ENCODE measurements around the gene THOC1. TPM values are rescaled to one million over a fixed set of nuclear protein-coding genes. Genes with fewer than 3 reads are reported as not detected.

Gene THOC1
- total and polyA plus RNA-seq, 2 of the 4 experiments (the other 2 are of a cell fraction), result 13.3 to 15.8 TPM

GRCh38 chr18:183769-184168 lies 84.1 kb downstream of the THOC1 start:
- Histone ChIP-seq H3K4me1 (ENCODE audit: control insufficient read depth, insufficient read depth, low read length) (no peaks in the 10 kb centered on the region), H4K5ac (ENCODE audit: low read depth, low read length) (no peak overlapping the region), H3K27me3 (ENCODE audit: control insufficient read depth, insufficient read depth, low read length) (no peaks in the 10 kb centered on the region), H4K91ac (ENCODE audit: insufficient read depth, low read depth, low read length) (no peak overlapping the region), H3K14ac (replicated peaks; ENCODE audit: low read depth, low read length) (no peak overlapping the region), H3K36me3 (ENCODE audit: control insufficient read depth, insufficient read depth, low read length) (peaks cover 12% of the 10 kb centered on the region), H2BK5ac (ENCODE audit: low read depth, low read length, poor library complexity, severe bottlenecking) (no peak overlapping the region), H2AK5ac (ENCODE audit: low read depth, low read length) (no peak overlapping the region), H4K8ac (ENCODE audit: low read depth in 2 of 2, low read length in 2 of 2) (no peak overlapping the region), H3K79me1 (ENCODE audit: low read depth in 1 of 2, low read length in 2 of 2) (peaks cover 13 to 33% of the 10 kb centered on the region in 2 experiments), H3K9me3 (ENCODE audit: control insufficient read depth, insufficient read depth, low read length) (no peaks in the 10 kb centered on the region), H2BK15ac (ENCODE audit: low read depth, low read length) (no peak overlapping the region), H3K9ac (ENCODE audit: low read depth, low read length) (no peak overlapping the region), H3K4ac (ENCODE audit: low read depth, low read length) (no peak overlapping the region), H3K4me2 (ENCODE audit: low read depth, low read length) (no peak overlapping the region), H4K20me1 (ENCODE audit: insufficient read depth, low read length) (no peaks in the 10 kb centered on the region; the same call in none of the 2 replicates), H2BK120ac (ENCODE audit: low read depth, low read length) (no peak overlapping the region), H3K27ac (ENCODE audit: insufficient read depth, low read length) (no peak overlapping the region), H2AK9ac (replicated peaks; ENCODE audit: low read depth, low read length, poor library complexity) (no peak overlapping the region), H2AFZ (replicated peaks; ENCODE audit: low read length, poor library complexity) (no peak overlapping the region), H3K18ac (ENCODE audit: low read depth, low read length) (no peak overlapping the region), H3K23ac (ENCODE audit: low read depth, low read length) (no peak overlapping the region), H3K4me3 (ENCODE audit: insufficient read depth, low read depth, low read length) (no peak overlapping the region), H3K56ac (ENCODE audit: extremely low read depth, insufficient read depth, low read length) (no peak overlapping the region), H2BK20ac (ENCODE audit: low read depth, low read length) (no peak overlapping the region), H3K9me1 (ENCODE audit: insufficient read depth, low read length) (peaks cover 3% of the 10 kb centered on the region; the same call in 1 of the 2 replicates)
- intact Hi-C loops (cut with micrococcal nuclease), result no loop called here
- dilution Hi-C loops (cut with HindIII; ENCODE audit: low sequenced_read_pairs, unreplicated experiment), result no loop called here
- no peak for ATAC-seq (ENCODE audit: low read depth)
- WGBS, 2 experiments (ENCODE audit: extremely low coverage in 2 of 2, insufficient read length in 1 of 2), result no CpG with 5 or more reads among the region's 1 CpG
- in situ Hi-C loops (cut with MboI; ENCODE audit: low sequenced_read_pairs), result no loop called here
- CTCF ChIA-PET, result no interaction called here
- TF ChIP-seq RFX5 (IDR thresholded peaks at IDR 0.05; ENCODE audit: low read depth, low read length) (no peak), RCOR1 (IDR thresholded peaks at IDR 0.05; ENCODE audit: insufficient replicate concordance, low read length) (no peak), MAZ (IDR thresholded peaks at IDR 0.05; ENCODE audit: borderline replicate concordance, low read depth, low read length) (no peak), RAD21 (IDR thresholded peaks at IDR 0.05; ENCODE audit: low read length) (no peak), MXI1 (IDR thresholded peaks at IDR 0.05; ENCODE audit: borderline replicate concordance, low read depth, low read length) (no peak), BHLHE40 (IDR thresholded peaks at IDR 0.05; ENCODE audit: low read depth, low read length) (no peak), CHD1 (IDR thresholded peaks at IDR 0.05; ENCODE audit: low read depth, low read length) (no peak), CEBPB (IDR thresholded peaks at IDR 0.05; ENCODE audit: low read depth, low read length) (no peak)
- TF ChIP-seq, protein P1, sequence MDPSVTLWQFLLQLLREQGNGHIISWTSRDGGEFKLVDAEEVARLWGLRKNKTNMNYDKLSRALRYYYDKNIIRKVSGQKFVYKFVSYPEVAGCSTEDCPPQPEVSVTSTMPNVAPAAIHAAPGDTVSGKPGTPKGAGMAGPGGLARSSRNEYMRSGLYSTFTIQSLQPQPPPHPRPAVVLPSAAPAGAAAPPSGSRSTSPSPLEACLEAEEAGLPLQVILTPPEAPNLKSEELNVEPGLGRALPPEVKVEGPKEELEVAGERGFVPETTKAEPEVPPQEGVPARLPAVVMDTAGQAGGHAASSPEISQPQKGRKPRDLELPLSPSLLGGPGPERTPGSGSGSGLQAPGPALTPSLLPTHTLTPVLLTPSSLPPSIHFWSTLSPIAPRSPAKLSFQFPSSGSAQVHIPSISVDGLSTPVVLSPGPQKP (IDR thresholded peaks at IDR 0.05; ENCODE audit: borderline replicate concordance, low read depth, low read length), result no peak
- TF ChIP-seq, protein P2, sequence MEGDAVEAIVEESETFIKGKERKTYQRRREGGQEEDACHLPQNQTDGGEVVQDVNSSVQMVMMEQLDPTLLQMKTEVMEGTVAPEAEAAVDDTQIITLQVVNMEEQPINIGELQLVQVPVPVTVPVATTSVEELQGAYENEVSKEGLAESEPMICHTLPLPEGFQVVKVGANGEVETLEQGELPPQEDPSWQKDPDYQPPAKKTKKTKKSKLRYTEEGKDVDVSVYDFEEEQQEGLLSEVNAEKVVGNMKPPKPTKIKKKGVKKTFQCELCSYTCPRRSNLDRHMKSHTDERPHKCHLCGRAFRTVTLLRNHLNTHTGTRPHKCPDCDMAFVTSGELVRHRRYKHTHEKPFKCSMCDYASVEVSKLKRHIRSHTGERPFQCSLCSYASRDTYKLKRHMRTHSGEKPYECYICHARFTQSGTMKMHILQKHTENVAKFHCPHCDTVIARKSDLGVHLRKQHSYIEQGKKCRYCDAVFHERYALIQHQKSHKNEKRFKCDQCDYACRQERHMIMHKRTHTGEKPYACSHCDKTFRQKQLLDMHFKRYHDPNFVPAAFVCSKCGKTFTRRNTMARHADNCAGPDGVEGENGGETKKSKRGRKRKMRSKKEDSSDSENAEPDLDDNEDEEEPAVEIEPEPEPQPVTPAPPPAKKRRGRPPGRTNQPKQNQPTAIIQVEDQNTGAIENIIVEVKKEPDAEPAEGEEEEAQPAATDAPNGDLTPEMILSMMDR (conservative IDR thresholded peaks at IDR 0.05; ENCODE audit: low read depth, low read length), result no peak
- TF ChIP-seq, protein P3, sequence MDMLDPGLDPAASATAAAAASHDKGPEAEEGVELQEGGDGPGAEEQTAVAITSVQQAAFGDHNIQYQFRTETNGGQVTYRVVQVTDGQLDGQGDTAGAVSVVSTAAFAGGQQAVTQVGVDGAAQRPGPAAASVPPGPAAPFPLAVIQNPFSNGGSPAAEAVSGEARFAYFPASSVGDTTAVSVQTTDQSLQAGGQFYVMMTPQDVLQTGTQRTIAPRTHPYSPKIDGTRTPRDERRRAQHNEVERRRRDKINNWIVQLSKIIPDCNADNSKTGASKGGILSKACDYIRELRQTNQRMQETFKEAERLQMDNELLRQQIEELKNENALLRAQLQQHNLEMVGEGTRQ (IDR thresholded peaks at IDR 0.05; ENCODE audit: low read depth, low read length), result no peak
- BruUV-seq (replicated peaks), result no TSS peak
- DNase-seq, result no peak
- POLR2A ChIA-PET (ENCODE audit: unreplicated experiment), result no interaction called here
